ENCODE measurements around the gene CLSTN2.

- no peak for TF ChIP-seq TAF1 (IDR thresholded peaks at IDR 0.05; ENCODE audit: low read depth, low read length)
- TF ChIP-seq POLR2A (IDR thresholded peaks at IDR 0.05; ENCODE audit: low read depth, low read length): no peak
- no peak for TF ChIP-seq POLR2AphosphoS5 (IDR thresholded peaks at IDR 0.05; ENCODE audit: low read depth, low read length)
These were observed 40.8 kb downstream of the CLSTN2 start for GRCh38 chr3:139975594-139976365.
